Prostate gland (tissue), 2 donors: ENCODE measurements around the gene DOLK.

ENCODE experiments used
- POLR2A ChIP-seq: fragments of 450-650 bp; IDR thresholded peaks from one replicate; pipeline ENCODE4 v1.6.1; 2016; ENCODE audit warnings: antibody characterized with exemption, mild to moderate bottlenecking
- POLR2AphosphoS5 ChIP-seq: sonication (generic); formaldehyde crosslinking; IDR thresholded peaks from one replicate; pipeline ENCODE4 v1.6.1; 2017; ENCODE audit warnings: antibody characterized with exemption
- TF ChIP-seq, protein P1 (sequence below), 4 experiments: fragments of 200-600 bp in 2 of 4; fragments of 450-650 bp in 2 of 4; sonication (generic) in 2 of 4; IDR thresholded peaks; 1 replicate in 3 of 4; 2 replicates in 1 of 4; pipeline ENCODE4 v1.5.1; 2016 to 2019; ENCODE audit warnings: antibody characterized with exemption in 4 of 4, mild to moderate bottlenecking in 2 of 4, moderate library complexity in 2 of 4

DNA sequence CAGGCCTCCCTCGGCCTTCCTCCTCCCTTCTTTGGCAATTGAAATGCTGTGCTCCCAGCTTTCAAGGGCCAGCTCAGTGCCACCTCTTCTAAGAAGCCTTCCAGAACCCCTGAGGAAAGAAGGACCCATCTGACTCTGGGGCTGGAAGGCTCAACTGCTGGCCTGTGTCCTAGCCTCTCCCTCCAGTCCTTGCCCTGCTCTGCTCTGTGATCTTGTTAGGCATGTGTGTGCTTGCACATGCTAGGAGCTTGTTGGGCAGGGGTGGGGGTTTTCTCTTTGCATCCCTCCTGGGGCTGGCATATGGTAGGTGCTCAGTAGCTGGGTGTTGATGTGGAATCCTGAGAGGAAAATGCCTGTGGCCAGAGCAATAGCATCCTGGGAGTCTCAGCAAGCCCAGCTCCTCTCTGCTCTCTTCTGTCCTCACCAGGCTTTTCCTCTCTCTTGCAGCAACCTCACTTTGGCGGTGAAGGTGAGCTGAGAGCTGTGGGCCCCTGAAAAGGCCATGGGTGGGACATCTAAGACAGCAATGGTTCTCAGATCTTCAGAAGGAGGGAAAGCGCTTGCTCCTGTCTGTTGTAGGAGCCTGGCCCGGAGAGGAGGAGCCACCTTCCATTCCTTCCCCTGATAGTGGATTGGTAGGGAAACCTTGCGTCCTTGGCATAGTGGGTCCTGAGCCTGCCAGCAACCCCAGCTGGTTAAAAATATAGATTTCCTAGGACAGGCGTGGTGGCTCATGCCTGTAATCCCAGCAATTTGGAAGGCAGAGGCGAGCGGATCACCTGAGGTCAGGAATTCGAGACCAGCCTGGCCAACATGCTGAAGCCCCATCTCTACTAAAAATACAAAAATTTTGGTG is 9.9 kb downstream of the DOLK start:
- TF ChIP-seq, protein P1, sequence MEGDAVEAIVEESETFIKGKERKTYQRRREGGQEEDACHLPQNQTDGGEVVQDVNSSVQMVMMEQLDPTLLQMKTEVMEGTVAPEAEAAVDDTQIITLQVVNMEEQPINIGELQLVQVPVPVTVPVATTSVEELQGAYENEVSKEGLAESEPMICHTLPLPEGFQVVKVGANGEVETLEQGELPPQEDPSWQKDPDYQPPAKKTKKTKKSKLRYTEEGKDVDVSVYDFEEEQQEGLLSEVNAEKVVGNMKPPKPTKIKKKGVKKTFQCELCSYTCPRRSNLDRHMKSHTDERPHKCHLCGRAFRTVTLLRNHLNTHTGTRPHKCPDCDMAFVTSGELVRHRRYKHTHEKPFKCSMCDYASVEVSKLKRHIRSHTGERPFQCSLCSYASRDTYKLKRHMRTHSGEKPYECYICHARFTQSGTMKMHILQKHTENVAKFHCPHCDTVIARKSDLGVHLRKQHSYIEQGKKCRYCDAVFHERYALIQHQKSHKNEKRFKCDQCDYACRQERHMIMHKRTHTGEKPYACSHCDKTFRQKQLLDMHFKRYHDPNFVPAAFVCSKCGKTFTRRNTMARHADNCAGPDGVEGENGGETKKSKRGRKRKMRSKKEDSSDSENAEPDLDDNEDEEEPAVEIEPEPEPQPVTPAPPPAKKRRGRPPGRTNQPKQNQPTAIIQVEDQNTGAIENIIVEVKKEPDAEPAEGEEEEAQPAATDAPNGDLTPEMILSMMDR (IDR thresholded peaks at IDR 0.05): no peak
- no peak for TF ChIP-seq POLR2A
- no peak for TF ChIP-seq POLR2AphosphoS5
